HCT116 (cell line): ENCODE results near the gene ZNF490.

Source experiments
- CBX3 ChIP-seq: IDR thresholded peaks from 2 replicates; pipeline ENCODE4 v1.6.1; 2012; ENCODE audit warnings: low read depth
- CEBPB ChIP-seq: IDR thresholded peaks from 2 replicates; pipeline ENCODE4 v1.6.1; 2012; ENCODE audit warnings: low read depth
- CTCF ChIP-seq, 3 experiments: fragments of 200-600 bp in 1 of 3; sonication (generic) in 1 of 3; IDR thresholded peaks in 2 of 3; conservative IDR thresholded peaks in 1 of 3; 2 replicates each; pipeline ENCODE4 v1.5.1; 2012 to 2017; ENCODE audit warnings: low read depth in 2 of 3, low read length in 2 of 3, antibody characterized with exemption in 1 of 3, borderline replicate concordance in 1 of 3, control low read depth in 1 of 3, mild to moderate bottlenecking in 1 of 3, mixed read lengths in 1 of 3, mixed run types in 1 of 3, moderate library complexity in 1 of 3; ENCODE audit not compliant: insufficient read depth in 1 of 3
- EZH2 ChIP-seq: fragments of 200-600 bp; sonication (generic); IDR thresholded peaks from 2 replicates; pipeline ENCODE4 v1.6.1; 2017; ENCODE audit warnings: antibody characterized with exemption, mixed run types
- POLR2A ChIP-seq: IDR thresholded peaks from 2 replicates; pipeline ENCODE4 v1.7.0; 2011; ENCODE audit warnings: borderline replicate concordance; ENCODE audit not compliant: insufficient read depth, insufficient read length; ENCODE audit errors: extremely low read depth
- RAD21 ChIP-seq: IDR thresholded peaks from 2 replicates; pipeline ENCODE4 v1.6.1; 2012; ENCODE audit warnings: low read depth, mild to moderate bottlenecking
- REST ChIP-seq: IDR thresholded peaks from 2 replicates; pipeline ENCODE4 v1.6.1; 2012; ENCODE audit warnings: low read depth
- SIN3A ChIP-seq: IDR thresholded peaks from 2 replicates; pipeline ENCODE4 v1.6.1; 2012; ENCODE audit warnings: low read depth
- TCF7L2 ChIP-seq: IDR thresholded peaks from 2 replicates; pipeline ENCODE4 v1.7.0; 2011; ENCODE audit warnings: borderline replicate concordance, inconsistent platforms; ENCODE audit not compliant: insufficient read depth, insufficient read length; ENCODE audit errors: extremely low read depth
- ZFX ChIP-seq: fragments of 450-650 bp; IDR thresholded peaks from 2 replicates; pipeline ENCODE4 v1.6.1; 2017
- ZNF274 ChIP-seq: fragments of 200-500 bp; sonication (Bioruptor generic); IDR thresholded peaks from 2 replicates; pipeline ENCODE4 v1.6.1; 2014; ENCODE audit warnings: mild to moderate bottlenecking, low read depth, low read length, inconsistent platforms

GRCh38 chr19:12607631-12608030 is 3.0 kb downstream of the ZNF490 start:
- TF ChIP-seq REST (no peak), POLR2A (no peak), RAD21 (no peak), CBX3 (no peak), SIN3A (no peak), CTCF (IDR thresholded peaks at IDR 0.05 in 2 of 3, conservative IDR thresholded peaks at IDR 0.05 in 1 of 3; ENCODE audit: borderline replicate concordance in 1 of 3, insufficient read depth in 1 of 3, low read depth in 2 of 3, low read length in 2 of 3) (no peak), ZNF274 (no peak), ZFX (no peak), EZH2 (no peak), CEBPB (no peak), TCF7L2 (no peak)
